SK-N-SH (cell line): Measurements from ENCODE around the gene MTERF4. TPM values are rescaled to one million over a fixed set of nuclear protein-coding genes. Genes with fewer than 3 reads are reported as not detected.

Experiments
- CTCF ChIA-PET: fragments of 300-600, 350-600 bp; formaldehyde crosslinking; extraction: SDS; loops from one replicate; lab custom pipeline; 2021; lab: Yijun Ruan, JAX
- POLR2A ChIA-PET: fragments of 350-600 bp; sonication (Branson Sonifier 250); formaldehyde crosslinking; extraction: SDS; loops from one replicate; lab custom pipeline; 2020; ENCODE audit warnings: antibody characterized with exemption, inconsistent platforms; lab: Yijun Ruan, JAX
- DNase-seq: peaks from one replicate; pipeline ENCODE4 v3.0.0; 2012
- H2AFZ ChIP-seq: fragments of 200-600 bp; sonication (generic); 2 replicates; pipeline ENCODE4 v1.8.1; 2016; ENCODE audit warnings: antibody characterized with exemption, mild to moderate bottlenecking, low read depth
- H3F3A ChIP-seq: fragments of 200-600 bp; sonication (generic); replicated peaks from 2 replicates; pipeline ENCODE3; 2016; ENCODE audit warnings: antibody characterized with exemption, mild to moderate bottlenecking; ENCODE audit not compliant: insufficient read depth
- H3K27ac ChIP-seq, 2 experiments: fragments of 200-500 bp in 1 of 2; fragments of 200-600 bp in 1 of 2; sonication (Bioruptor generic) in 1 of 2; sonication (generic), shearing (Covaris generic) in 1 of 2; 2 replicates each; pipeline versions ENCODE4 v1.5.1 to v1.6.1; 2014 to 2016; ENCODE audit warnings: low read depth in 2 of 2, inconsistent platforms in 1 of 2, low read length in 1 of 2, mild to moderate bottlenecking in 1 of 2, mixed read lengths in 1 of 2
- H3K27me3 ChIP-seq: fragments of 200-600 bp; sonication (generic), shearing (Covaris generic); 2 replicates; pipeline ENCODE4 v1.6.1; 2016; ENCODE audit warnings: mixed run types; ENCODE audit not compliant: insufficient read depth
- H3K36me3 ChIP-seq, 2 experiments: fragments of 200-500 bp in 1 of 2; fragments of 200-600 bp in 1 of 2; sonication (Bioruptor generic) in 1 of 2; sonication (generic) in 1 of 2; replicated peaks in 1 of 2; 2 replicates each; pipeline versions ENCODE3 to v1.5.1; 2014 to 2016; ENCODE audit warnings: low read length in 1 of 2, mild to moderate bottlenecking in 1 of 2; ENCODE audit not compliant: insufficient read depth in 2 of 2, control insufficient read depth in 1 of 2
- H3K4me1 ChIP-seq, 2 experiments: fragments of 200-500 bp in 1 of 2; fragments of 200-600 bp in 1 of 2; sonication (Bioruptor generic) in 1 of 2; sonication (generic), shearing (Covaris generic) in 1 of 2; 2 replicates each; pipeline versions ENCODE4 v1.5.1 to v1.6.1; 2014 to 2016; ENCODE audit warnings: low read depth in 1 of 2, low read length in 1 of 2, mixed run types in 1 of 2; ENCODE audit not compliant: insufficient read depth in 2 of 2, control insufficient read depth in 1 of 2
- H3K4me2 ChIP-seq: fragments of 200-600 bp; sonication (generic), shearing (Covaris generic); 2 replicates; pipeline ENCODE4 v1.6.1; 2017; ENCODE audit warnings: mixed run types
- H3K4me3 ChIP-seq, 2 experiments: fragments of 200-500 bp in 1 of 2; fragments of 200-600 bp in 1 of 2; sonication (Bioruptor generic) in 1 of 2; sonication (generic), shearing (Covaris generic) in 1 of 2; 2 replicates each; pipeline versions ENCODE4 v1.5.1 to v1.8.1; 2014 to 2016; ENCODE audit warnings: low read depth in 2 of 2, inconsistent platforms in 1 of 2, low read length in 1 of 2, mild to moderate bottlenecking in 1 of 2, mixed read lengths in 1 of 2, moderate library complexity in 1 of 2
- H3K79me2 ChIP-seq: fragments of 200-600 bp; sonication (generic); 2 replicates; pipeline ENCODE4 v1.8.1; 2017; ENCODE audit warnings: mild to moderate bottlenecking; ENCODE audit not compliant: insufficient read depth
- H3K9ac ChIP-seq: fragments of 200-600 bp; sonication (generic); 2 replicates; pipeline ENCODE4 v1.6.1; 2017; ENCODE audit warnings: mixed run types
- H3K9me2 ChIP-seq: fragments of 200-600 bp; sonication (generic); 2 replicates; pipeline ENCODE4 v1.6.1; 2017; ENCODE audit warnings: mixed run types
- H3K9me3 ChIP-seq: fragments of 200-600 bp; sonication (generic); 2 replicates; pipeline ENCODE4 v1.6.1; 2017; ENCODE audit warnings: mixed run types, mild to moderate bottlenecking, moderate library complexity
- H4K20me1 ChIP-seq: fragments of 200-600 bp; sonication (generic); 2 replicates; pipeline ENCODE4 v1.6.1; 2017; ENCODE audit warnings: mild to moderate bottlenecking, mixed run types; ENCODE audit not compliant: insufficient read depth
- CHD2 ChIP-seq: fragments of 150-350 bp; IDR thresholded peaks from 2 replicates; pipeline ENCODE4 v1.6.1; 2018; ENCODE audit warnings: low read length; ENCODE audit not compliant: partially characterized antibody
- FOXJ3 ChIP-seq: sonication (generic); formaldehyde crosslinking; IDR thresholded peaks from 2 replicates; pipeline ENCODE4 v1.5.1; 2020; ENCODE audit warnings: mild to moderate bottlenecking, missing genetic modification reagents
- FOXM1 ChIP-seq: IDR thresholded peaks from 2 replicates; pipeline ENCODE4 v1.4.0; 2012; ENCODE audit warnings: low read depth, mild to moderate bottlenecking
- GATA2 ChIP-seq: sonication (generic); formaldehyde crosslinking; IDR thresholded peaks from 2 replicates; pipeline ENCODE4 v1.5.0; 2020; ENCODE audit warnings: mild to moderate bottlenecking, missing genetic modification reagents
- MEF2A ChIP-seq: IDR thresholded peaks from 2 replicates; pipeline ENCODE4 v1.4.0; 2012; ENCODE audit warnings: low read depth, borderline replicate concordance
- NFIC ChIP-seq: IDR thresholded peaks from 2 replicates; pipeline ENCODE4 v1.4.0; 2012; ENCODE audit warnings: borderline replicate concordance
- NRF1 ChIP-seq: IDR thresholded peaks from 2 replicates; pipeline ENCODE4 v1.6.1; 2012; ENCODE audit warnings: low read depth, mild to moderate bottlenecking, low read length
- POLR2AphosphoS5 ChIP-seq: IDR thresholded peaks from 2 replicates; pipeline ENCODE4 v1.6.1; 2012; ENCODE audit warnings: low read depth, low read length
- RCOR1 ChIP-seq: fragments of 150-350 bp; IDR thresholded peaks from 2 replicates; pipeline ENCODE4 v1.6.1; 2017; ENCODE audit warnings: antibody characterized with exemption, low read length
- SMC3 ChIP-seq: IDR thresholded peaks from 2 replicates; pipeline ENCODE4 v1.6.1; 2012; ENCODE audit warnings: low read depth, low read length, improper control_type of control experiment
- TCF12 ChIP-seq: IDR thresholded peaks from 2 replicates; pipeline ENCODE4 v1.4.0; 2012
- TEAD4 ChIP-seq: IDR thresholded peaks from 2 replicates; pipeline ENCODE4 v1.4.0; 2012; ENCODE audit warnings: mild to moderate bottlenecking, borderline replicate concordance; ENCODE audit not compliant: insufficient read depth
- YY1 ChIP-seq: IDR thresholded peaks from 2 replicates; pipeline ENCODE4 v1.4.0; 2012; ENCODE audit warnings: low read depth, mild to moderate bottlenecking
- WGBS: methylation state at CpG from one replicate; pipeline ENCODE4 v1.1.6; 2017; ENCODE audit warnings: low lambda C conversion rate; 5-methylcytosine and 5-hydroxymethylcytosine counted together
- polyA plus RNA-seq, 3 experiments: library from polyadenylated mRNA; depleted of rRNA; stranded (reverse); fragments of >200 nt; gene quantifications; 2 replicates each; pipeline ENCODE4 v1.2.3, GENCODE V29; 2012
- TF ChIP-seq, protein P1 (sequence below): IDR thresholded peaks from 2 replicates; pipeline ENCODE4 v1.4.0; 2012; ENCODE audit warnings: low read depth, borderline replicate concordance
- TF ChIP-seq, protein P2 (sequence below): IDR thresholded peaks from 2 replicates; pipeline ENCODE4 v1.4.0; 2012; ENCODE audit warnings: low read depth, borderline replicate concordance

MTERF4 gene
- polyA plus RNA-seq, 1 of the 3 experiments (the other 2 are of a cell fraction) = 31.0 TPM

DNA sequence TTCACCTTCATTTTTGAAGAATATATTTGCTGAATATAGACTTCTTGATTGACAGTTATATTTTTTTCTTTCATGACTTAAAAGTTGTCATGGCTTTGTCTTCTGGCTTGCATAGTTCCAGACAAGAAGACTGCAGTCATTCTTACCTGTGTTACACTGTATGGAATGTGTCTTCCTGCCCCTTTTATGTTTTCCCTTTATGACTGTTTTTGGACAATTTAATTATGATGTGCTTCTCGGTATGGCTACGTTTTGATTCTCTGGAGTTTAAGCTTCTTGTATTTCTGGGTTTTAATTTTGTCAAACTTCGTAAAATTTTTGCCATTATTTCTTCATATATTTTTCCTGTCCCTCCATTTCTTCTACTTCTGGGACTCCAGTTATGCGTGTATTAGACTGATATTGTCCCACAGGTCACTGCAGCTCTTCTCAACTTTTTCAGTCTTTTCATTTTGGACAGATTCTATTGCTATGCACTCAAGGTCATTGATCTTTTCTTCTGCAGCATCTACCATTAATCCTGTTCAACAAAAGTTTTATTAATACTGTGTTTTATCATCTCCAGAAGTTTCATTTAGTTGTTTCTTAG, 17.1 kb downstream of the MTERF4 start:
- CTCF ChIA-PET = interaction anchor here (1.2 kb wide), 1 partner anchor 26 kb away, joined by 3 read pairs; no protein-coding TSS in a partner anchor
- H3K9me3 ChIP-seq = no peaks in the 10 kb centered on the region
- WGBS = 87% methylated on average over 4 of the region's 4 CpGs

DNA sequence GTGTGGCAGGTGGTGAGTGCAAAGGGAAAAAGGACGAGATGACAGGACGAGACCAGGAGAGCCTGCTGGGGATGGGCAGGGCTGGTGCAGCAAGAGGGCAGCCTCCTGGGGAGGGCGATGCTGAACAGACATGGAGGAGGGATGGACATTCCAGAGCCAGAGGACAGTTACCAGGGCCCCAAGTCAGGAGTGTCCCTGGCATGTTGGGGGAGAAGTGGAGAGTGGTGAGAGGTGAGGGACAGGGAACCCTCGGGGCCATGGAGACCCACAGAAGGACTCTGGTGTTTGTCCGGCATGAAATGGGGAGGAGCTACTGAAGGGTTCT, 19.0 kb downstream of the MTERF4 start:
- no peaks in the 10 kb centered on the region for H3K27me3 ChIP-seq
- H3K9ac ChIP-seq = no peak overlapping the region
- no peak overlapping the region for H3K27ac ChIP-seq
- CTCF ChIA-PET = no interaction called here
- H4K20me1 ChIP-seq = no peaks in the 10 kb centered on the region
- peaks cover 0 to 13% of the 10 kb centered on the region in 2 experiments; a peak in 1 of 4 replicates for H3K4me1 ChIP-seq
- peaks cover 22% of the 10 kb centered on the region in 2 experiments for H3K36me3 ChIP-seq
- H3K4me2 ChIP-seq = no peak overlapping the region
- H2AFZ ChIP-seq = no peak overlapping the region
- no peak for DNase-seq
- H3K79me2 ChIP-seq = no peaks in the 10 kb centered on the region
- no peaks in the 10 kb centered on the region for H3K9me2 ChIP-seq
- POLR2A ChIA-PET = no interaction called here
- peaks cover 8% of the 10 kb centered on the region for H3F3A ChIP-seq
- 83% methylated on average over 5 of the region's 5 CpGs for WGBS
- no peaks in the 10 kb centered on the region for H3K9me3 ChIP-seq
- TF ChIP-seq FOXM1 (no peak), GATA2 (CRISPR knock-in tag) (no peak), TCF12 (no peak), CHD2 (no peak), SMC3 (no peak), POLR2AphosphoS5 (no peak)
- H3K4me3 ChIP-seq = no peak overlapping the region

More for the DNA sequence above, 17.1 kb downstream of the MTERF4 start:
- Histone ChIP-seq H3K4me3 (no peak overlapping the region), H3F3A (peaks cover 8% of the 10 kb centered on the region), H3K79me2 (no peaks in the 10 kb centered on the region)
- no peak for TF ChIP-seq MEF2A
- TF ChIP-seq RCOR1 = no peak
- no peak for TF ChIP-seq POLR2AphosphoS5
- TF ChIP-seq, all 33 proteins: peak for 0
- Histone ChIP-seq H3K36me3 (peaks cover 32 to 41% of the 10 kb centered on the region in 2 experiments), H3K9ac (no peak overlapping the region), H3K27ac (no peak overlapping the region), H3K27me3 (no peaks in the 10 kb centered on the region), H2AFZ (no peak overlapping the region), H3K4me2 (no peak overlapping the region), H4K20me1 (no peaks in the 10 kb centered on the region), H3K4me1 (peaks cover 0 to 13% of the 10 kb centered on the region in 2 experiments; a peak in 1 of 4 replicates), H3K9me2 (no peaks in the 10 kb centered on the region)
- POLR2A ChIA-PET = no interaction called here
- no peak for DNase-seq

DNA sequence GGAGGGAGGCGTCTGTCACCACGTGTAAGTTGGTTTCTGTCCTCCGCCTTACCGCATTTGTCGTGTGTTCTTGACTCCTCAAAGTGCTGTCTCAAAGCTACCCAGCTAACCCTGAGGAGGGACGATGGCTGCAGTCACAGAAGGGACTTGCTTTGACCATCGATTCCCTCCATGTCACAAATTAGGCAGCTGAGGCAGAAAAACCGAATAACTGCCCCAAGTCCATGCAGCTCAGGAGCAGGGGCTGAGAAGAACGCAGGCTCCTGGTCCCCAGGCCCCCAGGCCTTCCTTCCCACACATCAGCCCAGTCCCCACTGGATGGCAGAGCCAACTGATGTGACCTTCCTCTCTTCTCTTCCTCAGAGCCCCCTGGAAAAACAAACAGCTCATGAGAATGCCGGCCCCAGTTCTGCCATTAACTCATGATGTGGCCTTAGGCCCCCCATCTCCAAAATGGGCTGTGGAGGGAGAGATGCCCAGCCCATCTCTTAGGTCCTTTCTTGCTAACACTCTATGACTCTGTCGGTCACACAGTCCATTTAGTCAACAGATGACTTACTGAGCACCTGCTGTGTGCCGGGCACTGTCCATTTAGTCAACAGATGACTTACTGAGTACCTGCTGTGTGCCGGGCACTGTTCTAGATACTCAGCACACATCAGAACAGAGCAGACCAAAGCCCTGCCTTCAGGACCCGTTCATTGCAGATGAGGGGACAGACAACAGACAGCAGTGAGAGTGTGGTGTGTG, 19.6 kb downstream of the MTERF4 start:
- Histone ChIP-seq H3K4me3 (no peak overlapping the region), H3K4me1 (peaks cover 0 to 13% of the 10 kb centered on the region in 2 experiments; a peak in 1 of 4 replicates), H3K9me3 (no peaks in the 10 kb centered on the region), H3K27me3 (no peaks in the 10 kb centered on the region), H4K20me1 (no peaks in the 10 kb centered on the region), H3K9ac (no peak overlapping the region), H3K9me2 (no peaks in the 10 kb centered on the region), H3K79me2 (no peaks in the 10 kb centered on the region), H3K27ac (no peak overlapping the region), H2AFZ (no peak overlapping the region), H3F3A (peaks cover 8% of the 10 kb centered on the region), H3K36me3 (peaks cover 17 to 19% of the 10 kb centered on the region in 2 experiments), H3K4me2 (no peak overlapping the region)
- DNase-seq = no peak
- CTCF ChIA-PET = interaction anchor here (0.7 to 1.3 kb wide), 2 partner anchors 16 to 168 kb away, joined by 3 to 4 read pairs; no protein-coding TSS in a partner anchor
- POLR2A ChIA-PET = no interaction called here
- TF ChIP-seq GATA2 (CRISPR knock-in tag) (no peak), NRF1 (no peak), RCOR1 (no peak), NFIC (no peak), YY1 (no peak), FOXM1 (no peak), TEAD4 (no peak), FOXJ3 (no peak)
- TF ChIP-seq, protein P1, sequence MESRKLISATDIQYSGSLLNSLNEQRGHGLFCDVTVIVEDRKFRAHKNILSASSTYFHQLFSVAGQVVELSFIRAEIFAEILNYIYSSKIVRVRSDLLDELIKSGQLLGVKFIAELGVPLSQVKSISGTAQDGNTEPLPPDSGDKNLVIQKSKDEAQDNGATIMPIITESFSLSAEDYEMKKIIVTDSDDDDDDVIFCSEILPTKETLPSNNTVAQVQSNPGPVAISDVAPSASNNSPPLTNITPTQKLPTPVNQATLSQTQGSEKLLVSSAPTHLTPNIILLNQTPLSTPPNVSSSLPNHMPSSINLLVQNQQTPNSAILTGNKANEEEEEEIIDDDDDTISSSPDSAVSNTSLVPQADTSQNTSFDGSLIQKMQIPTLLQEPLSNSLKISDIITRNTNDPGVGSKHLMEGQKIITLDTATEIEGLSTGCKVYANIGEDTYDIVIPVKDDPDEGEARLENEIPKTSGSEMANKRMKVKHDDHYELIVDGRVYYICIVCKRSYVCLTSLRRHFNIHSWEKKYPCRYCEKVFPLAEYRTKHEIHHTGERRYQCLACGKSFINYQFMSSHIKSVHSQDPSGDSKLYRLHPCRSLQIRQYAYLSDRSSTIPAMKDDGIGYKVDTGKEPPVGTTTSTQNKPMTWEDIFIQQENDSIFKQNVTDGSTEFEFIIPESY = no peak
- TF ChIP-seq, protein P2, sequence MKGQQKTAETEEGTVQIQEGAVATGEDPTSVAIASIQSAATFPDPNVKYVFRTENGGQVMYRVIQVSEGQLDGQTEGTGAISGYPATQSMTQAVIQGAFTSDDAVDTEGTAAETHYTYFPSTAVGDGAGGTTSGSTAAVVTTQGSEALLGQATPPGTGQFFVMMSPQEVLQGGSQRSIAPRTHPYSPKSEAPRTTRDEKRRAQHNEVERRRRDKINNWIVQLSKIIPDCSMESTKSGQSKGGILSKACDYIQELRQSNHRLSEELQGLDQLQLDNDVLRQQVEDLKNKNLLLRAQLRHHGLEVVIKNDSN = no peak
- 86% methylated on average over 14 of the region's 14 CpGs for WGBS
